ENCODE measurements around the gene TANGO6. TPM values are rescaled to one million over a fixed set of nuclear protein-coding genes. Genes with fewer than 3 reads are reported as not detected.

The TANGO6 gene
- total RNA-seq, 2 donors from 2014 or later: 9.5 to 12.4 TPM

GRCh38 chr16:68991075-68991474 lies 147.7 kb downstream of the TANGO6 start:
- ATAC-seq: no peak
- intact Hi-C loops (cut with DNase I): no loop called here
- no peak for DNase-seq

GRCh38 chr16:68992521-68992920 lies 149.2 kb downstream of the TANGO6 start:
- ATAC-seq: peak in 1 of 2 donors; percentile 61
- intact Hi-C loops (cut with DNase I): no loop called here
- no peak for DNase-seq

DNA sequence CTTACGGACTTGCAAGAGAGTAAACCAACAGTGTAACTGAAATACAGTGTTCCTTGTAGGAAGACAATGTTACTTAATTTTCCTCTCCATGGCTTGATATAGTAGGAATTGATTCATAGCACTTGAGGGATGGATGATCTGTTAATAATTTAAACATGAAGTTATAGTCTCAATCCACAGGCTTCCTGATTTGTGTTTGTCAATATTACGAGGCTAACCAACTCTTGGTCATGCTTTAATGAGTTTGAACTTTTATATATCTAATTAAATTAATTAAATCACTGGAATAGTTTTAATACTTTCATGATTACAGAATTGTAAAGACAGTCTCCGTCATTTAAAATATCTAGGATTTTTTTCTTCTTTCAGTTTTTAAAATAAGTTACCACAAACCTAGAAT lies 150.1 kb downstream of the TANGO6 start:
- ATAC-seq: no peak
- no peak for DNase-seq
- intact Hi-C loops (cut with DNase I): no loop called here

DNA sequence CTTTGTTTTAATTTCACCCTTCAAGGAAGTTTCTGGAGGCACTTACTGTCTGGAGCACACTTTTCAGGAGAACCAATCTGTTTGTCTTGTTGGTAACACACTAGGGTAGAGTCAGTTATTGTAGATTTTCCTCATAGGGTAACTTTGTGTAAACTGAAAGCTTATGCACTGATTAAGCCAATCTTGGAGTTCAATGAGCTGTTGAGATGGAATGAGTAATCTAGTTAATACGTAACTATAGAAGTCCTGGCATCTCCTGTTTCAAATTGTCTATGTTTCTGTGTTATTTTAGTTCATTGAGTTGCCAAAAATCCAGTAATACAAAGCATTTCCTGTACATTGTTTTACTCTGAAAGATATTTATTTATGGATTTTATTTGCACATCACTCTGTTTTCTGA lies 150.6 kb downstream of the TANGO6 start:
- intact Hi-C loops (cut with DNase I): no loop called here
- no peak for DNase-seq
- ATAC-seq: no peak

- intact Hi-C loops (cut with DNase I): no loop called here
- ATAC-seq: no peak
- no peak for DNase-seq
These were observed 151.0 kb downstream of the TANGO6 start for GRCh38 chr16:68994324-68994723.

DNA sequence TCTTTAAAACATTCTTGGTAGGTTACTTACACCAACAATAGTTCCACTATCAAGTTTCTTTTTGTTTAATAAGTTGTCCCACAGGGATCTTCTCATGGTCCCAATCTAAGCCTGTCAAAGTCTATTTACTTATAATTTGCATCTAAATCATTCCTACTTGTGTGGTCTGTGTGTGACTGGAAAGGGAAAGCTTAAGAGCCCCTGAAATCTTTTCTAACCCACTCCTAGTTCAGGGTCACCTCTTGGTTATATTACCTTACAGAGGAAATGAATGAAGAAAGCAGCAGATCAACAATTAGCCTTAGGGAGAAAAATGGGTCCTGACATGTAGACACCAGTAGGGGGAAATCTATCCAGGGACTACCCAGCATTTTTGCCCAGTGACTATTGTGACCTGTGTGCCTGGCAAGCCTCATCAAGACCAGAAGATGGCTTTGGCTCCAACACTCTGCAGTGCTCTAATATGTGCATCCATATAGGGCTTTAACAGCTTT lies 151.7 kb downstream of the TANGO6 start:
- DNase-seq: no peak
- intact Hi-C loops (cut with DNase I): no loop called here
- ATAC-seq: no peak

- intact Hi-C loops (cut with DNase I): no loop called here
- ATAC-seq (no peak), DNase-seq (no peak)
These were observed 154.2 kb downstream of the TANGO6 start for GRCh38 chr16:68997564-68997963.

GRCh38 chr16:68999114-68999513 lies 155.8 kb downstream of the TANGO6 start:
- DNase-seq: no peak
- intact Hi-C loops (cut with DNase I): no loop called here
- no peak for ATAC-seq

DNA sequence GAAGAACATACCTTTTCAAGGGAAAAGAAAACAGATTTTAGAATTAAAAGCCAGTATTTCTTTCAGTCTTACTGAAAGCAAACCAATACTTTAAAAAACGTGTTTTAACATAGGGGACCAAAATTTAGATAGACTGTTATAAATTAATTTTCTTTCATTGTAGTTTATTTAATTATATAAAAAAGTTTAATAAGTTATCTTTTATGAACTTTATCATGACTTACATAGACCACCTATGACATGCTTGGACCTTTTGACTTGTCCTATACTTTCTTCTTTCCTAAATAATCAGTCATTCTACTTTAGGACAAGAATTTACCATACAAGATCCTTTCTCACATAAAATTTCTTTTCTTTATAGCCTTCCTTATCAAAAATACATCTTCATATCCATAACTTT lies 160.2 kb downstream of the TANGO6 start:
- ATAC-seq: no peak
- intact Hi-C loops (cut with DNase I): no loop called here
- DNase-seq: no peak

GRCh38 chr16:69005641-69006355 lies 162.5 kb downstream of the TANGO6 start:
- no peak for DNase-seq
- intact Hi-C loops (cut with DNase I): no loop called here
- no peak for ATAC-seq

- DNase-seq (no peak), ATAC-seq (no peak)
- intact Hi-C loops (cut with DNase I): no loop called here
These were observed 169.6 kb downstream of the TANGO6 start for GRCh38 chr16:69012906-69013305.

- intact Hi-C loops (cut with DNase I): no loop called here
- no peak for ATAC-seq
- DNase-seq: no peak
These were observed 170.7 kb downstream of the TANGO6 start for GRCh38 chr16:69013991-69014390.

DNA sequence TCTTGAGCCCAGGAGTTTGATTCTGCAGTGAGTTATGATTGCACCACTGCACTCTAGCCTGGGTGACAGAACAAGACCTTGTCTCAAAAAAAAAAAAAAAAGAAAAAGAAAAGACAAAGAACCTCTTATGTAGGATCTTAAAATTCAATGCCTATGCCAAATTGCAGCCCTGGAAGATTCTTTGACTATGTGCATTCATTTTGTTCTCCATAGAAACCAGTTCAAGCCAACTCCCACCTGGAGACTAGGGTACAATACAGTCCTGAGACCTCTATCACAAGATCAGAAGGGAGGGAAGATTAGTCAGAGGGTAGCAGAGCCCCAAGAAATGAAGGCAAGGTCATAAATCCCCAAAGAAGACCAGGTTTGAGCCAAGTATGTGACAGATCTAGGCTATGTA lies 171.5 kb downstream of the TANGO6 start:
- DNase-seq (no peak), ATAC-seq (no peak)
- intact Hi-C loops (cut with DNase I): no loop called here

GRCh38 chr16:69017036-69017783 lies 173.9 kb downstream of the TANGO6 start:
- intact Hi-C loops (cut with DNase I): no loop called here
- ATAC-seq (peak in 1 of 2 donors; percentile 67), DNase-seq (no peak)

DNA sequence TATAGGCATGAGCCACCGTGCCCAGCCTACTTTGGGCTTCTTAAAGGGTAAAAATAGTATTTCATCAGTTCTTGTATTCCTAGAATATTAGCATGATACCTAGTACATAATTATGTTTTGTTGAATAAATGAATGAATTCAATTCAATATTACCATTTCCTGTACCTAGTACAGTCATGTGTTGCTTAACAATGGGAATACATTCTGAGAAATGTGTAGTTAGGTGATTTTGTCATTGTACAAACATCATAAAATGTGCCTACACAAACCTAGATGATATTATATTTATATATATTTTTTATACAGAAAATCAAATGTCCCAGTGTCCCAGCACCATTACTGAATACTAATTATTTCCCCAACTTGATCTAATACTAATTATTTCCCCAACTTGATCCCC lies 176.5 kb downstream of the TANGO6 start:
- DNase-seq (no peak), ATAC-seq (no peak)
- intact Hi-C loops (cut with DNase I): no loop called here

GRCh38 chr16:69029121-69029520 lies 185.8 kb downstream of the TANGO6 start:
- intact Hi-C loops (cut with DNase I): no loop called here
- ATAC-seq: no peak
- DNase-seq: no peak

DNA sequence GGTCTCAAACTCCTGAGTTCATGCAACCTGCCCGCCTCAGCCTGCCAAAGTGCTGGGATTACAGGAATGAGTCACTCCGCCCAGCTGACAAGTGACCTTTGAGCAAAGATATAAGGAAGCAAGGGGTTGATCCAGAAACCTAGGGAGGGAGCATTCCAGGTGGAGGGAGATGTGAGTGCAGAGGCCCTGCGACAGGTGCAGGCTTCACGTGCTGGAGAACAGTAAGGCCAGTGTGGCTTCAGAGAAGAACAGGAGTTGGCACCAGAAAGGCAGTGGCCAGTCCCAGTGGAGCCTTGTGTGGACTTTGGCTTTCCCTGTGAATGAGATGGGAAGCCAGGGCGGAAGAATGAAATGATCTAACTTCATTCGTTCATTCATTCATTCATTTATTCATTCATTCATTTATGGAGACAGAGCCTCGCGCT lies 188.6 kb downstream of the TANGO6 start:
- no peak for DNase-seq
- ATAC-seq: no peak
- intact Hi-C loops (cut with DNase I): no loop called here

- ATAC-seq (peak in 1 of 2 donors; percentile 27), DNase-seq (peak; percentile 44)
- intact Hi-C loops (cut with DNase I): no loop called here
These were observed 190.0 kb downstream of the TANGO6 start for GRCh38 chr16:69033151-69033949.

GRCh38 chr16:69035375-69035774 lies 192.0 kb downstream of the TANGO6 start:
- intact Hi-C loops (cut with DNase I): no loop called here
- DNase-seq (no peak), ATAC-seq (peak in 1 of 2 donors; percentile 35)

Data from left cardiac atrium (tissue), 4 donors.